HG02938 (cell line): ENCODE results near the gene FAM24B.
A peak's percentile ranks its signal among the peaks of the same experiment; 100 is the strongest.
"Not testable (repeated sequence)": the region's sequence is repeated elsewhere in the genome, so short reads cannot be mapped to it uniquely, and the experiment has no call there.

ENCODE experiments used
- ATAC-seq: cut with Tn5 transposase; IDR thresholded peaks from one replicate; pipeline ENCODE4 v1.9.1; 2021; ENCODE audit warnings: mild to moderate bottlenecking, moderate library complexity; ENCODE audit not compliant: unreplicated experiment

FAM24B gene

GRCh38 chr10:122859527-122859926, 19.9 kb downstream of the FAM24B start:
- no peak for ATAC-seq

GRCh38 chr10:122858042-122858441, 21.3 kb downstream of the FAM24B start:
- ATAC-seq: not testable (repeated sequence)

- no peak for ATAC-seq
Measured at GRCh38 chr10:122856902-122857301, 22.5 kb downstream of the FAM24B start.

GRCh38 chr10:122855745-122856144, 23.6 kb downstream of the FAM24B start:
- ATAC-seq: no peak

- no peak for ATAC-seq
Measured at GRCh38 chr10:122854648-122855047, 24.7 kb downstream of the FAM24B start.

GRCh38 chr10:122853665-122854313, 25.6 kb downstream of the FAM24B start:
- ATAC-seq: no peak

- ATAC-seq: no peak
Measured at GRCh38 chr10:122852261-122852660, 27.1 kb downstream of the FAM24B start.

GRCh38 chr10:122850705-122851640, 28.4 kb downstream of the FAM24B start:
- ATAC-seq: no peak

GRCh38 chr10:122849900-122850605, 29.3 kb downstream of the FAM24B start:
- ATAC-seq: no peak

GRCh38 chr10:122849090-122849489, 30.3 kb downstream of the FAM24B start:
- no peak for ATAC-seq

- ATAC-seq: peak; percentile 51
Measured at GRCh38 chr10:122847782-122848604, 31.4 kb downstream of the FAM24B start.

- ATAC-seq: no peak
Measured at GRCh38 chr10:122845783-122846332, 33.5 kb downstream of the FAM24B start, which contains the start of gene CUZD1. TSS of gene CUZD1 (minus strand) at chr10:122845857. CDS start at chr10:122845843, 14 bp downstream.

GRCh38 chr10:122844146-122844545, 35.2 kb downstream of the FAM24B start:
- no peak for ATAC-seq

- no peak for ATAC-seq
Measured at GRCh38 chr10:122841569-122841968, 37.8 kb downstream of the FAM24B start.

GRCh38 chr10:122839505-122839904, 39.9 kb downstream of the FAM24B start:
- ATAC-seq: no peak

- no peak for ATAC-seq
Measured at GRCh38 chr10:122838880-122839279, 40.5 kb downstream of the FAM24B start.

GRCh38 chr10:122835908-122836307, 43.5 kb downstream of the FAM24B start:
- ATAC-seq: no peak

- ATAC-seq: no peak
Measured at GRCh38 chr10:122830965-122831353, 48.4 kb downstream of the FAM24B start.

GRCh38 chr10:122830273-122830964, 49.0 kb downstream of the FAM24B start:
- no peak for ATAC-seq

GRCh38 chr10:122829454-122829853, 49.9 kb downstream of the FAM24B start:
- ATAC-seq: no peak
